Muscle of arm (tissue), 12 donors: ENCODE data around the gene AK9. TPM values are rescaled to one million over a fixed set of nuclear protein-coding genes. Genes with fewer than 3 reads are reported as not detected.

ENCODE experiments used
- DNase-seq: peaks from one replicate; pipeline ENCODE4 v3.0.0-alpha.2; 2013
- polyA plus RNA-seq, 12 donors: library from polyadenylated mRNA; unstranded; fragments of 120-200 nt; gene quantifications; one replicate each; pipeline ENCODE4 v1.2.1, GENCODE V29; 2013; ENCODE audit not compliant: insufficient read length in 12 of 12

AK9 gene
- polyA plus RNA-seq, 12 donors, result 6.3 to 8.2 (median 7.7) TPM; not detected in 2

GRCh38 chr6:109446541-109446940, 244.5 kb downstream of the AK9 start:
- no peak for DNase-seq

- DNase-seq, result no peak
Observed at GRCh38 chr6:109446072-109446471, 244.9 kb downstream of the AK9 start.

GRCh38 chr6:109445382-109445781, 245.6 kb downstream of the AK9 start:
- DNase-seq, result no peak

GRCh38 chr6:109443425-109443950, 247.5 kb downstream of the AK9 start:
- DNase-seq, result no peak

Other genes with a start within 250 kb of the AK9 start
- 10 to 100 TPM in 11 of 12 donors, not detected in 1; 38.4 to 86.5 (median 53.5) TPM for gene MICAL1, start 235.4 kb downstream of the AK9 start, polyA plus RNA-seq
- 1 to 10 TPM in 11 of 12 donors, not detected in 1; 4.9 to 8.9 (median 5.8) TPM for gene ZBTB24, start 208.0 kb downstream of the AK9 start, polyA plus RNA-seq
- 10 to 100 TPM in 9 of 12 donors, 1 to 10 TPM in 2, not detected in 1; 9.7 to 15.7 (median 12.3) TPM for gene FIG4, start 94 bp upstream of the AK9 start, polyA plus RNA-seq